Inferior parietal cortex (tissue), 1 donor: ENCODE data around the gene EME1.
A peak's percentile ranks its signal among the peaks of the same experiment; 100 is the strongest.
"Not testable (repeated sequence)": the region's sequence is repeated elsewhere in the genome, so short reads cannot be mapped to it uniquely, and the experiment has no call there.

ENCODE experiments used
- DNase-seq: peaks from one replicate; pipeline ENCODE4 v3.0.0-alpha.2; 2016; ENCODE audit errors: extremely low spot score

The EME1 gene

GRCh38 chr17:50372758-50373556 is at the start of gene EME1, which contains the start of gene MRPL27:
Gene EME1, plus strand, starts transcription at chr17:50373229. Its CDS starts 1,980 bp downstream, at chr17:50375209.
Gene MRPL27, minus strand, starts transcription at chr17:50373184. Its CDS starts 14 bp downstream, at chr17:50373170.
- peak; percentile 98 for DNase-seq

DNA sequence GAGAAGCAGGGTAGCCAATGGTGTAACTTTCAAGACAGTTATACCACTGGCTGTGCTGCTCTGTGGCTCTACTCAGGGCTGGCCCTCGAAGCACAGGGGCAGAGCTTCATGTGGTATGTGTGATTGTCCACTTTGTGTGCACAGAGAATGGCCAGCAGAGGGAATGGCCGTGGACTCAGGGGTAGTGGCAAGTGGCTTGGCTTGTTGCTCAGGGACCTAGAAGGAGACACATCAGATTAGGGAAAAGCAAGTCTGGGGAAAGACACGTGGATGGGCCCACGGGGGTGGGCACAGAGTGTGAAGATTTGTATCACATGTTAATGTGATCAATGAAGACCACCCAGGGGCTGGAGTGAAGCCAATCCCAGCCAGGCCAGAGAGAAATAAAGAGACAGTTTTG is 47.1 kb upstream of the EME1 start:
- no peak for DNase-seq

- no peak for DNase-seq
Observed at GRCh38 chr17:50326831-50327364, 46.1 kb upstream of the EME1 start.

DNA sequence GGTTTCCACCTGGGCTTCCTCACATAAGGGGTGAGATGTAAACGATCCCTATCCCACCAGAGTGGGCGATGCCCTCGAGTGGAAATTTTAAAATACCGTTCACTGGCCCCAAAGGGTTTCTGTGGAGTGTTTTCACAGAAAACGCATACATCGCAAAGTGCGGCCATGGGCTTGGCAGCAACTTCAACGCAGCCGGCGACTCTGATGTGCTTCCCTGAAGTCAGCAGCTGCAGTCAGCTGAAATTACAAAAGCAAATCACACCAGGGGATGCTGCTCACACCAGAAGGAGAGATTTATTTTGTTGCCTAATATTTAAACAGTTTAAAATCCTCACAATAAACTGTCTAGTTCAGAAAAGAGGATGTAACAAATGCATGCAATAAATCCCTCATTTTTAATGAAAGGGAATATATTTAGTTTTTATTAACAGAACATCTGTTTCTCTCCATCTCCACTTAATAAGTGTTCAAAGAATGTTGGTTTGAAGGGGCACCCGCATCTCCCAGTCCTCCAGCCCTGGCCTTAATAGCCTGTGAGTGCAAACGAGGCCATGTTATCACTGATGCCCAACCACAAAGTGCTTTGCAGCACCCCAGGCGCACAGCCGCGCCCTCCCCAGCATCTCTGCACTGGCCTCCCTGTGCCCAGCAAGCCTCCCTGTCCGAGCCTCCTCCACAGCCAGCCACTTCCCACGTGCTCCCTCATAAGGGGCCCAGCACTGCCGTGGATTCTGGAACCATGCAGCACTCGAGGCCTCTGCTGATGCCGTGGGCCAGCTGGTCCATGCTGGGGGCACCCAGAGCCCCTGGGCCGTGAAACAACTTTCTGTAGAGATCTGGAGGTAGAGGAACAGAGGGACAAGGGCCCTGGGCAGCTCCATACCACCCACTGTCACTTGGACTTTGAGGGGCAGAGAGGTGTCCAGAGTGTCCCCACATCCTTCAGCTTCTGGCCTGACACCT is 44.4 kb upstream of the EME1 start:
- no peak for DNase-seq

- DNase-seq, result no peak
Observed at GRCh38 chr17:50329716-50330115, 43.3 kb upstream of the EME1 start.

DNA sequence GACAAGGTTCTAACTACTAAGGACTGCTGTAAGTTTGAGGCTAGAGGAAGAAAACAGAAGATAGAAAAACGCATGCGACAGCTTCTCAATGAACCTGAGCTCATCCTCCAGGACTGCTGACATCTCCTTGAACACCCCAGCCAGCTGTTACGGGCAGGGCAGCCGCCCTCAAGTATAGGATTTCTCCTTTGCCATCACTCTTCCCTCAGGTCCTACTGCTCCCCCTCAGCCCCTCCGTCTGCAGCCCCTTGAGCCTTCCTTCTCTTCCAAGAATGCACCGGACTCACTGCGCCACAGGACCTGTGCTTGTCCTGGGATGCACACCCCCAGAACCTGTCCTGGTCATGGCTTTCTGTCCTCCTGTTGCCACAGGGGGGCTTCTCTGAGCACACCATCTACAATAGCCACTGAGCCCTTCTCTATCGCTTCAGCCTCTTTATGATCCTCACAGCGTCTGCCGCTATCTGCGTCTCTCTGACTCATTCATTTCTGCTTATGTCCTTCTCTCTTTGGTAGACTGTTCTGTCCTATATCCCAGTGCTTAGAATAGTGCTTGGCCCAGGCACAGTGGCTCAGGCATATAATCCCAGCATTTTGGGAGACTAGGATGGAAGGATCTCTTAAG is 42.8 kb upstream of the EME1 start:
- no peak for DNase-seq

DNA sequence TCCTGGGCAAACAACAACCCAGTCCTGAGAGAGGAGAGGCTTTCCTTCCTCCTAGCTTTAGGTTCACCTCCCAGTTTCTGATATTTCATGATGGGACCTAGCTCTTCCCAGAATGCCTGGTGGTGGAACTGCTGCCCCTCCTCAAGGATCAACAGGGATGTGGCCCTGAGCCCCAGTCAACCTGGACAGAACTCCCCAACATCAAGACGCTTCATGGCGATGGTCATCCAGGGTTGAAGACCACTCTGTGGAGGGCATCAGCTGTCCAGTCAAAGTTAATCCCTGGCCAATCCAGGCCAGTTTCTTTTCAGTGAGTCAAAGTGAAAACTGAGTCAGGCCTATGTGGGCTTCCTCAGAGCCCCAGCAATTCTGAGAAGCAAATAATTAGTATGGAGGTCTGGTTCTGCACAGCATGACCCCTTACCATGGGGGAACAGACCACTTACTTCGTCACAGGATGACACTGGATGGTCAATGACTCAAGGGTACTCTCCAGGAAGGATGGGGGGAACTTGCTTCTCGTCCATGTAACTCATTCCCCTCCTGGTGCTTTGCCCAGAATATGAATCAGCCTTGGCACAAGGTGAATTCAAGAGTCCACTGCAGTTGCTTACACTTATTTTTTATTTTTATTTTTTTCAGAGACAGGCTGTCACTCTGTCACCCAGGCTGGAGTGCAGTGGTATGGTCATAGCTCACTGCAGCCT is 41.8 kb upstream of the EME1 start:
- no peak for DNase-seq

GRCh38 chr17:50332196-50332595 is 40.8 kb upstream of the EME1 start:
- DNase-seq, result no peak

DNA sequence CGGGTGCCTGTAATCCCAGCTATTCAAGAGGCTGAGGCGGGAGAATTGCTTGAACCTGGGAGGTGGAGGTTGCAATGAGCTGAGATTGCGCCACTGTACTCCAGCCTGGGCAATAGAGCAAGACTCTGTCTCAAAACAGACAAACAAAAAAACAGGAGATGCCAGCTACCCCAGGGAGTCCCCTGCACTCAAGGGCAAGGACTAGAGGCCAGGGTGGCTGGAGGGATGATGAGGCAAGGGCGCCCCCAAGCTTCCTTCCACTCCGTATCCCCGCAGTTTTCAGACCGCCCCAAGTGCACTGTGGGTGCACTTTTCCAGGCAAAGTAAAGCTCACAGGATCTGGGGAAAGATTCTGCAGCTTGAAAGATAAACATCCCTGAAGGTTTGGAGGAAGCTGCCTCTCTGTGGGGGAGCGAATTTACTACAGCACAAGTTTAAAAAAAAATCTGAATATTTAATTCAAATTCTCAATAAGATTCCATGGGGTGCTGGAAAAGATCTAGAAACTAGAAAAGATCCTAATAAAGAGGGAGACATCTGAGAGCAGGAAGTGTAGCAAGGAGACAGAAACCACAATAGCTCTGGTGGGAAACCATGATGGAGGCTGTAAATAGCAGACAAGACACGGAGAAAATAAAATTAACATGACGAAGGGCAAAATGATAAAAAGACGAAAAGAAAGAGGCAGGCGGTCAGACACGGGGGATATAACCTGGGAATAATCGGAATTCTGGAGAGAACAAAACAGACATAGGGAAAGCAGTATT is 39.6 kb upstream of the EME1 start:
- not testable (repeated sequence) for DNase-seq

DNA sequence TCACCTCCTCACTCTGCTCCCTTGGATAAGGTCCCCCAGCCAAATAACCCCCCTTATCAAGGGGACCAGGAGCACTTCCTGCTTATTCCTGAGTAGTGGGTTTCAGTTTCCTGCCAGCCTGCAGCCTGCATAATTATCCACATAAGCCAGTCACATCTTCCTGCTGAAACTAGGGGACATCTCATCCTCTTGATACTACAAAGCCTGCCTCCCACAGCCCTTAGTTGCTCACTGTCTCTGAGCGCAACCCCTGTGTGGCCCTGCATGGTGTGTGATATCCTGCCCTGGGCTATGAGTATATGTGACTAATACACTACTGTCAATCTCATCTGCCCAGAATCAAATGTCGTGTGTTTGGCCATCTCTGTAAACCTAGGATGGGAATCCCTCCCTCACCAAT is 35.1 kb upstream of the EME1 start:
- DNase-seq, result no peak

GRCh38 chr17:50338645-50339044 is 34.4 kb upstream of the EME1 start:
- no peak for DNase-seq

GRCh38 chr17:50339381-50339780 is 33.6 kb upstream of the EME1 start:
- DNase-seq, result no peak

DNA sequence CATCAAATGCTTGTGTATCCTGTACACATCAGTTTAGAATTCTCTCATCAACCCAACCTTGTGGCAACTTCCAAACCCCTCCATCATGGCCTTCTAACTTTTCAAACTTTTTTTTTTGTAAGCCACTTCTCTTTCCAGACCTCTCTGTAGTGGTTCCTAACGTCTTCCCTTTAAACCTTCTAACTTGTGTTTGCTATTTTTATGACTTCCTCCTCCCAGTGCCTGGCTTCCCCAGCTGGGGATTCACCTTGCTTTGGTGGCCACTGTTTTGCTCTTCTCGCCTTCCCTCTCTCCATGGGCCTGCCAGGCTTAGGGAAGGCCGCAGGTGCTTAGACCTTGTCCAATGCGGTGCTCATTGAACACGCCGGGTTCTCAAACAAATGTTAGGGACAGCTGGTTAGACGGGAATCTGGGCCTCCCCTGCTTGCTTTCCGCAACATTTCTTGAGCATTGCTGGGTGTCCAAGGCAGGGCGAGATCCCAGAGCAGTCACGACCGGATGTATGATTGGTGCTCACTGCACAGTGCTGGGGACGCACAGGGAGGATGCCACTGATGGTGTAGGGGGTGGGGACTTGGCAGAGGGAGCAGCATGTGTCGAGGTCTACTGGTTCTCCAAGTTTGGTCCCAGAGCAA is 28.2 kb upstream of the EME1 start:
- no peak for DNase-seq

DNA sequence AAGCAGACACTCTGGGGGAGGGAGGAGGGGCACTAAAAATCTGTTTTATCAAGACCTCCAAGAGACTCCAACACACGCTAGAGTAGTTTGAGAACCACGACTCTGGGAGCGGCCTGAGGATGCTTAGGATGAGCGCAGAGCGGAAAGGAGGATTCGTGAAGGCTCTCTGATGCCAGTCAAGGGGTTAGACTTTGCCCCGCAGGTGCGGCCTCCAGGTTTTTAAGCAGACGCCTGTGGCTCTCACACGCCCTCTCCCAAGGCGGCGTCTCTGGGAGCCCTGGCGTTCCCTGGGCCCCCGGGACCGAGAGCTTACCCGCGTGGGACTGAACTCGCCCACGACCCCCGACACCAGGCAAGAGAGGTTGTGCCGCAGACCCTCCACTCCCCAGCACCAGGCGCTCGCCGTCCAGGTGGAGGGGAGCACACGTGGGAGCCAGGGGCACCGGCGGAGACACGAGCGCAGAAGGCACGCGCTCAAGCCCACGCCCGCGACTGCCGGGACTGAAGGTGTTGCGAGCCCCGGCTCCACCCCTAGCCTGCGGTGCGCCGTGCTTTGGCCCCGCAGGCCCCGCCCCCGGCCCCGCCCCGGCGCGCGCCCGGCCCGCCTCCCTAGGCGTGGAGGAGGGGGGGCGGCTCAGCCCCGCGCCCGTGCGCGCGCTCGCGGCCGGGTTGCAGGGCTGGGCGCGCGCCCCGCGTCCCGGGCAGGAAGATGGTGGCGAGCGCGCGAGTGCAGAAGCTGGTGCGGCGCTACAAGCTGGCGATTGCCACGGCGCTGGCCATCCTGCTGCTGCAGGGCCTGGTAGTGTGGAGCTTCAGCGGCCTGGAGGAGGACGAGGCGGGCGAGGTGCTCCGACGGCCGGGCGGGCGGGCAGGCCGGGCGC is 27.4 kb upstream of the EME1 start, which contains the start of gene XYLT2:
Gene XYLT2, plus strand, starts transcription at position 695 of the 881 bp plus-strand sequence. Its CDS starts 15 bp downstream, at position 710.
- DNase-seq, result peak; percentile 73

DNA sequence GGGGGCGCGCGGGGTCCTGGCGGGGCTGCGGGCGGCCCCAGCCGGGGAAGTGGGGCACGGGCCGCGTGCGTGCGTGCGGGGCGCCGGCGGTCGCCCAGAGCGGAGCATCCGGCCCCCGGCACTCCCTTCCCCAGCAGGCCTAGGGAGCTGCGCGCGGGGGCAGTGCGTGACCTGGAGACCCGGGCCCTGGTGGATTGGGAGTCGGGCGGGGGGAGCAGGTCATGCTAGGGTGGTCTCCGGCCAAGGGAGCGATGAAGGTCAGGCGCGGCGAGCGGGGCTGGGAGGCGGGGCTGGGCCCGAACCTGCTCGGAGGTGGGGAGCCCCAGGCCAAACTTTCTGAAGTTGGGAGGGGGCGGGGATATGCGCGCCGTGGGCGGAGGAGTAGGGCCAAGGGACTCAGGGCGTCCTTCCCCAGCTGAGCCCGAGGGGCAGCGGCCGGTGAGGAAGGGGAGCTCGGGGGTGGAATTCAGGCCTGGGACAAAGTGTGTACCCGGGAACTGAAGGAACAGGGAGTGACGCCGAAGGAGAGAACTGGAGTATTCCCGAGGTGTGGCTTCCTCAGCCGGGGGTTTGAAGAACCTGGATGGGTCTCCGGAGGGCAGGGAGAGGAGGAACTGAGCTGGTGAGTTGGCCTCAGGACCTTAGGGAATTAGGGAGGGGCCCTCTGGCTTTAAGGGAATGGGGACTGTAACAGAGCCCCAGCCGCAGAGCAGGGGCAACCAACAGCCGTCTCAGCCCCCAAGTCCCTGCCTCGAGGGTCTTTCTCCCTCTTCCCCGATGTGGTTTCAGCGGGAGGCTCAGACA is 26.5 kb upstream of the EME1 start:
- no peak for DNase-seq

DNA sequence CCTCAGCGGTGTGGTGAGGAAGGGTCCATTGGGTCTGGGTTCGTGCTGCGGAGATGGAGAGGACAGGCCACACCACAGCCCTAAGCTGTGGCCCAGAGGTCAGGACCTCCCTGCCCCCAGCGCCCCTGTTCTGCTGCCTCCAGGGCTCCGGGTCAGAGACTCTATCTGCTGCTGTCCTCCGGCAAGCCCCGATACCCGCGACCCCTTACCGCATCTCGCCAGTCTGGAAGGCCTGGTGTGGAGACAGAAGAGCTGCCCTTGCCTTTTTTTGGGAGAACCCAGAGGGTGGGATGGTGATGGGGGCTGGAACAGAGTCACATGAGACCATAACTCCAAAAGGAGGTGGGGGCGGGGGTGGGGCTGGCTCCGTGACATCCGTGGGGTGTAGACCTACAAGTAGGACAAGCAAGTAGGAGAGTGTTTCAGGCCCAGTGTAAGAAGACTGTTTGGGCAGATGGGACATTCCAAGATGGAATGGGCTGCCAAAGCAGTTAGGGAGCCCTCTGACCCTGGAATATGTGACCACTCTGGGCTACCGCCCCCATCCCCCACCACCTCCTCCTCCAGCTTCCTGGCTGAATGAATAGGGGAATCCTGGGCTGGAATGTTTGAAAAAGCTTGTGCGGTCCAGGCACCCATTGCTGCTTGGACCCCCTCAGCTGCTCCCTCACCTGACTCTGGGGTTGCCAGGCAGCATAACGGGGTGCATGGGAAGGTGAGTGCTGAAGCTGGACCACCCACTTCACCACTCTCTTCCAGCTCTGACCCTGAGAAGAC is 25.7 kb upstream of the EME1 start:
- no peak for DNase-seq

GRCh38 chr17:50347894-50348291 is 25.1 kb upstream of the EME1 start:
- no peak for DNase-seq
